ENCODE results near the gene OR6J1.

GRCh38 chr14:22627506-22628263, 16.5 kb downstream of the OR6J1 start:
- TF ChIP-seq POLR2A (IDR thresholded peaks at IDR 0.05; ENCODE audit: low read depth, low read length) (no peak), ZSCAN29 (IDR thresholded peaks at IDR 0.05) (no peak), HCFC1 (IDR thresholded peaks at IDR 0.05; ENCODE audit: low read length) (no peak), REST (IDR thresholded peaks at IDR 0.05; ENCODE audit: low read depth, low read length) (no peak), CTCF (IDR thresholded peaks at IDR 0.05 in 2 of 3, conservative IDR thresholded peaks at IDR 0.05 in 1 of 3; ENCODE audit: control insufficient read depth in 2 of 3, extremely low read depth in 1 of 3, insufficient read depth in 1 of 3, low read depth in 3 of 3, low read length in 3 of 3) (no peak), NFYB (IDR thresholded peaks at IDR 0.05; ENCODE audit: insufficient read depth, low read depth, low read length) (no peak), NR2C2 (IDR thresholded peaks at IDR 0.05; ENCODE audit: borderline replicate concordance, control insufficient read depth, insufficient read length, low read depth) (no peak), EZH2 (IDR thresholded peaks at IDR 0.05; ENCODE audit: borderline replicate concordance, control insufficient read depth, low read depth, low read length) (no peak), MAX (IDR thresholded peaks at IDR 0.05; ENCODE audit: low read depth, low read length) (no peak), NFIC (IDR thresholded peaks at IDR 0.05; ENCODE audit: low read depth, low read length) (no peak), TCF12 (IDR thresholded peaks at IDR 0.05; ENCODE audit: low read depth, low read length) (no peak), POLR2AphosphoS5 (IDR thresholded peaks at IDR 0.05; ENCODE audit: low read length) (no peak)
